ENCODE measurements around the gene HSBP1L1.

The HSBP1L1 gene

DNA sequence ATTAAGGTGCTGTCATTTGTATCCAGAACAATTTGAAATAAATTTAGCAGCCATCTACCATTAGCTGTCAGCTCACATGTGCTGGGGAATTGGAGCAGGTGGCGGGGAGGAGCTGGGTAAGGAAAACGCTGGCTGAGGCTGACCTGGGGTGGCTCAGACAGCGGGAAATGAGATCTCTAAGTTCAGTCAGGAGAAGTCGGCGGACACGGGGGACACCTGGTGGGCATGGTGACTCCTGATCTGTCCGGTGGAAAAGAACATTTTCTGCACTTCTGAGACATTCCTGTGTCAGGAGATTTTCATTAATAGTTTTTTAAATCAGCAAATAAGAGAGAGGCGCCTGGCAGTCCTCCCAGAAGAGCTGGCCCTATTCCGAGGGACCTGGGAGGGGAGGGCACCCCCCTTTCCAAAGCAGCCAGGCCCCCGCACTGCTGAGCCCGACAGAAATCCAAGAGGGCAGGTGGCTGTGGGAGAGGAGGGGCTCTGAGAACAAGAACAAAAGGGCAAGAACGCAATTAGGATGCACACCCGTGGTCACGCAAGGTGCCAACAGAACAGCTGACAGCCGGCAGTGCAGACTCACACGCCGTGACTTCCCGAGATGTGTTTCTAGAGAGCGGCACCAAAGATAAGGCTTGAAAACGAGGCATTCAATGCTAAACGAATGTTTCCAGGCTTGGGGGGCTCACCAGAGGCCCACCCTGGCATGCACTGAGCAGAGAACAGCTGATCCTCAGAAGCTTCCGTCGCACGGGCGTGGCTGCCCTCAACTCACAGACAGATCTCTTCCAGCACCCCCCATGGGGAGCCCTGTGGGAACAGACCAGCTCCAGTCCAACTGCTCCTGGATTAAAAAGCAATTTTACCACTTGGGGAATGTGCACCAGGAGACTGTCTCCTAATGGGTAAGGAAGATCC lies 39.4 kb upstream of the HSBP1L1 start:
- H3K36me3 Mint-ChIP-seq, result peaks cover 50% of the 10 kb centered on the region
- no peak overlapping the region for H3K27ac Mint-ChIP-seq
- H3K4me1 Mint-ChIP-seq, result no peaks in the 10 kb centered on the region
- no peaks in the 10 kb centered on the region for H3K27me3 Mint-ChIP-seq
- no peak overlapping the region for H3K4me3 Mint-ChIP-seq
- no peak for DNase-seq
- peaks cover 21% of the 10 kb centered on the region for H3K9me3 Mint-ChIP-seq
- CTCF ChIA-PET, result no interaction called here

- no peak overlapping the region for H3K27ac Mint-ChIP-seq
- CTCF ChIA-PET, result no interaction called here
- H3K9me3 Mint-ChIP-seq, result peaks cover 27% of the 10 kb centered on the region
- H3K4me3 Mint-ChIP-seq, result no peak overlapping the region
- peaks cover 55% of the 10 kb centered on the region for H3K36me3 Mint-ChIP-seq
- no peaks in the 10 kb centered on the region for H3K27me3 Mint-ChIP-seq
- H3K4me1 Mint-ChIP-seq, result no peaks in the 10 kb centered on the region
- DNase-seq, result no peak
These were observed 38.1 kb upstream of the HSBP1L1 start for GRCh38 chr18:79926306-79926705.

- no peaks in the 10 kb centered on the region for H3K4me1 Mint-ChIP-seq
- peaks cover 55% of the 10 kb centered on the region for H3K36me3 Mint-ChIP-seq
- H3K27me3 Mint-ChIP-seq, result no peaks in the 10 kb centered on the region
- CTCF ChIA-PET, result no interaction called here
- no peak overlapping the region for H3K4me3 Mint-ChIP-seq
- H3K27ac Mint-ChIP-seq, result no peak overlapping the region
- H3K9me3 Mint-ChIP-seq, result peaks cover 29% of the 10 kb centered on the region
- no peak for DNase-seq
These were observed 37.5 kb upstream of the HSBP1L1 start for GRCh38 chr18:79926715-79927606.

DNA sequence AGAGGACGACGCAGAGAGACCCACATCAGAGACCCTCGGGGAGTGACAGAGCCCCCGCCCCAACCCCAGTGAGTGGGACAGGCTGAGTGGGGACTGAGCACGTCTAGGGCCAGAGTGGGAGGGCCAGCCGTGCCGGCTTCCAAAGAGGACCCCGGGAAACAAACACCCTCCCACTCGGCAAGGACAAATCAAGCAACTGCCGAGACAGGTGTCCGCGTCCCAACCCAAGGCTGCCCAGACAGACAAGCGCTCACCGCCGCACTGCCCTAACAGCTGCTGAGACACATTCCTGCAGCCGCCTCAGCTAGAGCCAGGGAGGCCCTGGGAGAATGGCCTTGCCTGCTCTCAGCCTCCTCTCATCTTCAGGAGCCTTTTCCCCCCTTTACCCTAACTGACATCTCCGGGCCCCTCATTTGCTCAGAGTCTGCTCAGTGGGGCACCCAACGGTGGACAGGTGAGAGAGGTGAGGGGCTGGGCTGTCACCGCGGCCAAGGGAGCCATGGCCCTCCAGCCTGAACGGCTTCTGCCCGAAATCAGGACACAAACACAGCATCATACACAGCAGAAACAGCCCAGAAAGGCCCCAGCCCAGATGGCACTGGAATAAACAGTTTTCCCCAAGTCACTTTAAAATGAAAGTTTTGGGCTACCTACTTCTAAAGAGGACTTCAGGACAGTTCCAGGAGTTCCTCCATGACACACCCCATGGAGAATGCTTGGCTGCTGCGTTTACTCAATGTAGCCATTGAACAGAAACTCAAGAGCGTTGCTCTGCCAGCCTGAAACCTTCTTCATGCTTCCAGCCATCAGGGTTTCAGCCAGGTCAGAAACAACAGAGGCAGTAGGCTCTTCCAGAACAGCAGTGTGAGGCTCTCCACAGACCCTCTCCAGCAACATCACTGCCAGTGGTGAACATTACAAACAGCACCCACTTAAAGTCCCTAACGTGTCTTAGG lies 36.6 kb upstream of the HSBP1L1 start:
- Mint-ChIP-seq H3K4me3 (no peak overlapping the region), H3K27ac (no peak overlapping the region), H3K27me3 (no peaks in the 10 kb centered on the region), H3K36me3 (peaks cover 58% of the 10 kb centered on the region), H3K4me1 (no peaks in the 10 kb centered on the region), H3K9me3 (peaks cover 37% of the 10 kb centered on the region)
- DNase-seq, result no peak
- CTCF ChIA-PET, result no interaction called here

DNA sequence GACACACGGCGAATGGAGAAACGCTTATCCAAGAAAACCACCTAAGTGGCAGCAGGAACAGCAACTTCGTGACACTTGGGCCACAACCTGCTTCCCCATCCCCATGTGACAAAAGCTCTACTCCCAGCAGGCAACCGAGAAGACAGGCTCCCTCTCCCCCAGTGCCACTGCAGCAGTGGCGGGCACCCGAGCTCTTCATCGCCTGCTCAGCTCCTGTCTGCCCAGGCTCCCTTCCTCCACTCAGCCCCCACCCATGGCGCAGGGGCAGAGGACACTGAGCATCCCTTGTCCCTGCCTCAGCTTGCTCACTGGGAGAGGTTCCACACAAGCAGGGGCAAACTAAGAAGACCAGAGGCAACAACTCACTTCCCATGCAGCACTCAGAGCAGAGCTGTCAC lies 35.9 kb upstream of the HSBP1L1 start:
- Mint-ChIP-seq H3K27me3 (no peaks in the 10 kb centered on the region), H3K27ac (no peak overlapping the region), H3K9me3 (peaks cover 42% of the 10 kb centered on the region), H3K4me1 (no peaks in the 10 kb centered on the region), H3K36me3 (peaks cover 61% of the 10 kb centered on the region), H3K4me3 (no peak overlapping the region)
- DNase-seq, result no peak
- CTCF ChIA-PET, result no interaction called here

DNA sequence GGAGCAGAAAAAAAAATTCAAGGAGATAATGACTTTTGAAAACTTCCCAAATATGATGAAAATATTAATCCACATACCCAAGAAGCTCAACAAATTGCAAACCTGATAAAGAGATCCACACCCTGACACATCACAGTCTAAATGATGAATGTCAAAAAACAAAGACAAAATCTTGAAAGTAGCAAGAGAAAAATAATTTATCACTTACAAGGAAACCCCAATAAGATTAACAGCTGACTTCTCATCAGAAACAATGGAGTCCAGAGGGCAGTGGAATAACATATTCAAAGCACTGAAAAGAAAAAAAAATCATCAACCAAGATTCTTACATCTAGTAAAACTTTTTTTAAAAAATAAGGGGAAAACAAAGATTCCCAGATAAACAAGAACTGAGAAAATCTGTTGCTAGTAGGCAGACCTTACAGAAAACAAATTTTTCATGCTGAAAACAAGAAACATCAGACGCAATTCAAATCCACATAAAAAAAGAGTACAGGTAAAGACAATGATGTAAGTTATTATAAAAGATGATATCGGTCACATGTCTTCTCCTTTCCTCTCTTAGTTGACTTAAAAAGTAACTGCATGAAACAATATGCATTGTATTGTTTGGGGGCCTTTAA lies 34.3 kb upstream of the HSBP1L1 start:
- Mint-ChIP-seq H3K27ac (no peak overlapping the region), H3K27me3 (no peaks in the 10 kb centered on the region), H3K36me3 (peaks cover 69% of the 10 kb centered on the region), H3K4me3 (no peak overlapping the region), H3K9me3 (peaks cover 53% of the 10 kb centered on the region), H3K4me1 (no peaks in the 10 kb centered on the region)
- DNase-seq, result no peak
- CTCF ChIA-PET, result interaction anchor here (0.6 kb wide), 1 partner anchor 25 kb away, joined by 3 read pairs; no protein-coding TSS in a partner anchor

GRCh38 chr18:79931475-79931874 lies 33.0 kb upstream of the HSBP1L1 start:
- Mint-ChIP-seq H3K27ac (no peak overlapping the region), H3K9me3 (peaks cover 64% of the 10 kb centered on the region), H3K4me1 (no peaks in the 10 kb centered on the region), H3K36me3 (peaks cover 77% of the 10 kb centered on the region), H3K4me3 (no peak overlapping the region), H3K27me3 (no peaks in the 10 kb centered on the region)
- no peak for DNase-seq
- CTCF ChIA-PET, result no interaction called here

- H3K9me3 Mint-ChIP-seq, result peaks cover 72% of the 10 kb centered on the region
- no peak overlapping the region for H3K4me3 Mint-ChIP-seq
- CTCF ChIA-PET, result no interaction called here
- H3K4me1 Mint-ChIP-seq, result no peaks in the 10 kb centered on the region
- no peaks in the 10 kb centered on the region for H3K27me3 Mint-ChIP-seq
- H3K27ac Mint-ChIP-seq, result no peak overlapping the region
- DNase-seq, result no peak
- peaks cover 82% of the 10 kb centered on the region for H3K36me3 Mint-ChIP-seq
These were observed 31.5 kb upstream of the HSBP1L1 start for GRCh38 chr18:79932907-79933306.

DNA sequence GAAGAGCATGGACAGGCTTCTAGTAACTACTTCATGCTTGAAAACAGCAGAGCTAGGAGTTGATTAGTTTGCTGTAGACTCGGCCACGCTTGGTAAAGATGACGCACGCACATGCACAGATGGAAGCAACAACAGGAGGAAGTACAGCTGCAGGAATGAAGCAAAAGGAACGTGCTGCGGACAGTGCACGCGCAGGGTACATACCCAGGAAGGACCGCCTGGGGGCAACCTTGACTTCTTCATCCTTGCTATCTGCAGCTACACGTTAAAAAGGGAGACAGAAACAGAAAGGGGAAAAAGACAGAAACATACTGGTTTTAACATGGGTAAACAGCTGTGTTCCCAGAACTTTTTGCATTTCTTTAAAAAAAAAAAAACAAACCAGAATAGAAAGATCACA lies 30.7 kb upstream of the HSBP1L1 start:
- Mint-ChIP-seq H3K9me3 (peaks cover 66% of the 10 kb centered on the region), H3K4me3 (no peak overlapping the region), H3K27me3 (no peaks in the 10 kb centered on the region), H3K4me1 (no peaks in the 10 kb centered on the region), H3K36me3 (peaks cover 80% of the 10 kb centered on the region), H3K27ac (no peak overlapping the region)
- DNase-seq, result no peak
- CTCF ChIA-PET, result interaction anchor here (1.1 kb wide), 1 partner anchor 222 kb away, joined by 3 read pairs; no protein-coding TSS in a partner anchor

DNA sequence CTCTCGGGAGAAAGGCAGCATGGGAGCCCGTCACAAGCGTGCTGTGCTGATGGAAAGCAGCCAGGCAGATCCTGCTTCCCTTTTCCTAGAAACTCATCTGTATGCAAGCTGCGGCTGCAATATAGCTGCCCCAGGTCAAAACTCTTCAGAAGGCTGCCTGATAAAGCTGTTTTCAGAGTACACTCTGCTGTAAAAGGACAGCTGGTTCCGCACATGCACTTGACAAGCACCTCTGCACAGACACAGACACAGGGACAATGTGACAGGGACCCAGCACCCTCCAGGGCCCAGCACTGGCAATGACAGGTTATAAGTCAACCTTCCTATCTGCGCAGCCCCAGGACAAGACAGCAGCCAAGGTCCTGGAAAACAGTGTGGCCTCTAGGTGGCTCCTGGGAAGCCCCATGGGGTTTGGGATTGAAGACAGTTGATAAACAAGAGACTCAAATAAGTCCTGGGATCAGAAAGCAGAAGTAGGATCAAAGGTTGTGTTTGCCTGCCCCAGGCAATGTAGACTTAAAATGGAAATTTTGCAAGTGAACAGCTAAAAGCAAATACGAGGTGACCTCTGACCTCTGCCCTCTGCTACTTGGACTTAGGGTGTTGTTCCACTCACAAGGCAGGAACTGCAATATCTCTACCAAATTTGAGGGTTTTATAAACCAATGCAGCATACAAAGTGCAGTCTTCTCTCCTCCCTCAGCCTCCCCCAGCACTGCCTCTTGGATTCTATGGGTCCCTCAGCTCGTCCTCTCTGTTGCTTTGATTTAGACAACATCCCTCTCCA lies 29.9 kb upstream of the HSBP1L1 start:
- no peaks in the 10 kb centered on the region for H3K27me3 Mint-ChIP-seq
- no peaks in the 10 kb centered on the region for H3K4me1 Mint-ChIP-seq
- CTCF ChIA-PET, result interaction anchor here (1.1 kb wide), 1 partner anchor 221 kb away, joined by 3 read pairs; no protein-coding TSS in a partner anchor
- H3K27ac Mint-ChIP-seq, result no peak overlapping the region
- DNase-seq, result no peak
- H3K36me3 Mint-ChIP-seq, result peaks cover 80% of the 10 kb centered on the region
- peaks cover 59% of the 10 kb centered on the region for H3K9me3 Mint-ChIP-seq
- H3K4me3 Mint-ChIP-seq, result no peak overlapping the region

DNA sequence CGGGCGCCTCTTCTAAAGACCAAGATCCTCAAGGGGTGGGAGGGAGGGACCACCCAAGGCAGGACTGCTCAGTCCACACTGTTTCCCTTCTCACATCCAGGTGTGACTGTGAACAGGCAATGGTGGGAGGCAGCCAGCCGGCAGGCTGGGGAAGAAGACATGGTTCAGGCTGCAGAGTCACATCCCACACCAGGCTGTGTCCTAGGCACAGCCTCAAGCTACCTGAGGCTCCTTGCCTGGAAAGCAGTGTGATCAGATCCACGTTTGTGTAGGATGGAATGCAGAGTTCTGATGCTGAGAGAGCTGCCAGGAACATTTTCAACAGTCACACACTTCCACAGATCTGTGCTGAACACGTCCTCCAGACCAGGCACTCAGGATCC lies 29.4 kb upstream of the HSBP1L1 start:
- Mint-ChIP-seq H3K27me3 (no peaks in the 10 kb centered on the region), H3K9me3 (peaks cover 53% of the 10 kb centered on the region), H3K4me1 (no peaks in the 10 kb centered on the region), H3K4me3 (no peak overlapping the region), H3K36me3 (peaks cover 80% of the 10 kb centered on the region), H3K27ac (no peak overlapping the region)
- DNase-seq, result no peak
- CTCF ChIA-PET, result no interaction called here

DNA sequence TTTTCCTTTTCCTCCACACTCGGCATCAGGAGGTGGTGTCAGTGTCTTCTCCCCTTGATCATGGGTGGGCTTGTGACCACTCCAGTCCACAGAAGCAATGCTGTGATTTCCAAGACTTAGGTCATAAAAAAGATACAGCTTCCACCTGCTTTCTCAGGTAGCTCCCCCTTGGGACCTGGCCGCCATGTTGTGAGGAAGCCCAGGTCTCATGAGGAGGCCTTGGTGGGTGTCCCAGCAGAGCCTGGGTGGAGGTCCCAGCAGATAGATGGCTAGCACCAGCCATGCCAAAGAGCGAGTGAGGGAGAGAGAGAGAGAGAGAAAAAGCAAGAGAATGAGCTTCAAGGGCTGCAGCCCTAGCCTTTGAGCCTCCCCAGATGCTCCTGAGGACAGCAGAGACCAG lies 28.9 kb upstream of the HSBP1L1 start:
- peaks cover 50% of the 10 kb centered on the region for H3K9me3 Mint-ChIP-seq
- no peaks in the 10 kb centered on the region for H3K4me1 Mint-ChIP-seq
- H3K27me3 Mint-ChIP-seq, result no peaks in the 10 kb centered on the region
- no peak overlapping the region for H3K4me3 Mint-ChIP-seq
- peaks cover 81% of the 10 kb centered on the region for H3K36me3 Mint-ChIP-seq
- H3K27ac Mint-ChIP-seq, result no peak overlapping the region
- DNase-seq, result no peak
- CTCF ChIA-PET, result no interaction called here

- H3K9me3 Mint-ChIP-seq, result peaks cover 50% of the 10 kb centered on the region
- no peak overlapping the region for H3K4me3 Mint-ChIP-seq
- no peak for DNase-seq
- CTCF ChIA-PET, result no interaction called here
- H3K27ac Mint-ChIP-seq, result no peak overlapping the region
- no peaks in the 10 kb centered on the region for H3K27me3 Mint-ChIP-seq
- no peaks in the 10 kb centered on the region for H3K4me1 Mint-ChIP-seq
- peaks cover 81% of the 10 kb centered on the region for H3K36me3 Mint-ChIP-seq
These were observed 28.5 kb upstream of the HSBP1L1 start for GRCh38 chr18:79935925-79936324.

Measured in activated naive CD4-positive, alpha-beta T cell treated with anti-CD3 and anti-CD28 coated beads, Interleukin-2, amount 10 ng/mL, durations not matched to agents 7 days and 5 days (primary cell).